DMS114 treated with DMSO at 0.1 percent for 48 hours (cell line): ENCODE results near the gene WIZ.

Source experiments
- DNase-seq: peaks from one replicate; lab custom pipeline; 2025; ENCODE audit not compliant: unreplicated experiment; lab: John Stamatoyannopoulos, UW

The WIZ gene

GRCh38 chr19:15466851-15467733, 17.3 kb upstream of the WIZ start:
- no peak for DNase-seq

DNA sequence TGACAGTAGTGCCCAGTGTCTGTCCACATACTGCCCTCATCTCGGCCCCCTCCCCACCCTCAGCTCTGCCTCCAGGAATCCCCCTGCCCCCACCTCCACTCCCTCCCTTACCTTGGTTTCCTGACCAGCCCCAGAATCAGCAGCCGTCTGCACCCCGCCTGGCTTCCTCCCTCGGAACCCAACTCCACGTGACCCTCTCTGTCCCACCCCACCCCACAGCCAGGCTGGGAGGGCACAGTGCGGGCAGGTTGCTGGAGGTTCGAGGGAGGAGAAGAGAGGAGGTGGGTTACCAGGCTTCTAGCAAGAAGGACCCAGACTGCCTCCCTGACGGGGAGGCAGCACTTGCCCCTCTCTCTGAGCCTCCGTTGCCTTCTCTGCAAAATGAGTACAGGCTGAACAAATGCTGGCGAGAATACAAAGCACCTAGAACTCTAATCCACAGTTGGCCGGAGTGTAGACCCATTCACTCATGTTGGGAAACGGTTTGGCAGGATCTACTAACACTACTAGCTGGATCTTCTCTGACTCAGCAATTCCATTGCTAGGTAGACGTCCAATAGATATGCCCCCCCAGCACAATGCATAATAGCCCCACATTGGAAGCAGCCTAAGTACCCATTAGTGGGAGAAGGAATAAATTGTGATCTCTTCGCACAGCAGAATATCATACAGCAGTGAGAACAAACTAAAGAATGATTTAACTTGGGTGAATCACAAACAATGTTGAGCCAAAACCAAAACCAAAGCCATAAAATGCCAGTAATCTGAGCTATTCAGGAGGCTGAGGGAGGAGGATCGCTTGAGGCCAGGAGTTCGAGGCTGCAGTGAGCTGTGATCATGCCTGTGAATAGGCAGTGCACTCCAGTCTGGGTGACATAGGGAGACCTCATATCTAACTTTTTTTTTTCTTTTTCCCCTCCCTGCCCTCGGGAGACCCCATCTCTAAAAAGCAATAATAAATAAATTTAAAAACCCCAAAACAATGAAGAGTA, 14.9 kb upstream of the WIZ start, which contains the start of gene RASAL3:
TSS of gene RASAL3 (minus strand) at position 151 of the 992 bp plus-strand sequence. CDS start 186 bp downstream, outside the sequence.
- no peak for DNase-seq

- DNase-seq, result no peak
These were observed 14.2 kb upstream of the WIZ start for GRCh38 chr19:15463861-15464371.

GRCh38 chr19:15461694-15462093, 11.9 kb upstream of the WIZ start:
- DNase-seq, result no peak

GRCh38 chr19:15457701-15458484, 8.1 kb upstream of the WIZ start:
- DNase-seq, result no peak

- no peak for DNase-seq
These were observed 7.3 kb upstream of the WIZ start for GRCh38 chr19:15456871-15457700.

DNA sequence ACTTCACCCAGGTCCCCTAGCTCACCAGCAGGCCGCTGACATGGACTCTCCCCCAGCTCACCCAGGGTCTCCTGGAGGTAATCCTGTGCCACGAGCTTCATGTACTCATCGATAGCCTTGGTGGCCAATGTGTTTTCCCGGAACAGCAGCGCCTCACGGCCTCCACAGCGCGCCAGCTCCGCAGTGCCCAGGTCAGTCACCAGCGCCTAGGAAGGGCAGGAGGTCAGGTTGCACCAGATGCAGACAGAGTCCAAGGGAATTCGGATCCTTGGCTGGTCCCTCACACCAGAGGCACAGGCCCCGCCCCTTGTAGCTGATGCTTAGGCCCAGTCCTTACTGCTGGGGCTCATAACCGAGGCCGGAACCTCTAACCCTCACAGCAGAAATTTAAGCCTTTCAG, 6.7 kb upstream of the WIZ start:
- DNase-seq, result no peak

GRCh38 chr19:15455996-15456395, 6.2 kb upstream of the WIZ start:
- no peak for DNase-seq

DNA sequence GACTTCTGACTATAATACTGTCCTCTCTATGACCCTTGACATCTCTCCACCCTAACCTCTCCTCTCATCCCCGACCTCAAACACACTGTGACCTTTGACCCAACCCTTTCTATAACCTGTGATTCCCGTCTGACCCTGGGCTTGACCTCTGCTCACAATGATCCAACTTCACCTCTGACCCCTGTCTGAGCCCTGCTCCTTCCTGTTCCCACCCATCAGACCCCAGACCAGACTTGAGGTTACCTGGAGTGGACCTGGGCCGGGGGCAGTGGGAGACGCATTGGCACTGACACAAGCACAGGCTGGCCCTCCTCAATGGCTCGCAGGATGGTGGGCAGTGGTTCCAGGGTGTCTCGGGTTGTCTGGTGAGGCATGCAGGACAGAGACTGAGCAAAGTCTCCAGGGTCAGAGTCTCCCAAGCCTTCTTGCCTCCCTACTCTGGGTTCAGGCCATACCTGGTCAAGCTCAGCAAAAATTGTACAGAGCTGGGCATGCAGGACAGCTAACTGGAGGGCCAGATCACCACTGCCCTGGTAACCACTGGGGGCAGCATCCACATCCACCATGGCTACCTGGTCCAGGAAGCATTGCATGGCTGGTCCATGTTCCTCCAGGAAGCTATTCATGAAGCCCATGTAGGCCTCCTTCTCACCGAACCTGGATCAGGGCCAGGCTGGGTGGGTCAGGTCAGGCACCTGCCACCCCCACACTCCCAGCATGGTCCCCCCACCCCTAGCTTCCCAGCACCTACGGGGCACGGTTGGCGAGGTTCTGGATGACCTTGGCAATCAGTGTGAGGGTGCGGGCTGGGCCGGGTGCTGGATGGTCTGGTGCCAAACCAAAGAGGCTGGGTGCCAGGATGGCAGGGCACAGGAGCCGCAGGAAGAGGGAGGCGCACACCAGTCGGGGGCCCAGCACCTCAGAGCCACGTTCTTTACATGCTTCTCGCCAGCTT, 4.4 kb upstream of the WIZ start:
- no peak for DNase-seq

DNA sequence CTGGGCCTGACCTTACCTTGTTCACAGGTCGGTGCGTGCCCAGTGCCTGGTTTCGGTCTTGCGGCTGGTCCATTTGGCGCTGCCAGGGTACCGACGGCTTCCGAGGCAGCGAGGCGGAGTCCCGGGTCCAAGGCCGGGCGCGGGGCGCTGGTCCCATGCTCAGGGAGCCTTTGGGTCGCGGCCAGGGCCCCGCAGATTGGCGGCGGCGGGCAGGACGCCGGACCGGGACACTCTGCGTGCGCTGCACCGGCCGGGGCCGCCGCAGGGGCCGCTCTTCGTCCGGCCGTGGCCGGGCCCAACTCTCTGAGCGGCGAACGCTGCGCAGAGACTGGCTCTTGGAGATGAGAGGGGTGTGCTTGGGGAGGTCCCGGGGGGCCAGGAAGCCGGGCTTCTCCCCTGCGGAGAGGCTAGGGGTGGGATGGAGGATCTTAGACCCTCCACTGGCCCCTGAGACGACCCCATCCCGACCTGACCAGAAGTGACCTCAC, 3.4 kb upstream of the WIZ start:
- no peak for DNase-seq

GRCh38 chr19:15452111-15453047, 2.6 kb upstream of the WIZ start:
- peak; percentile 40 for DNase-seq

- DNase-seq, result no peak
These were observed 753 bp upstream of the WIZ start for GRCh38 chr19:15450528-15450890.

DNA sequence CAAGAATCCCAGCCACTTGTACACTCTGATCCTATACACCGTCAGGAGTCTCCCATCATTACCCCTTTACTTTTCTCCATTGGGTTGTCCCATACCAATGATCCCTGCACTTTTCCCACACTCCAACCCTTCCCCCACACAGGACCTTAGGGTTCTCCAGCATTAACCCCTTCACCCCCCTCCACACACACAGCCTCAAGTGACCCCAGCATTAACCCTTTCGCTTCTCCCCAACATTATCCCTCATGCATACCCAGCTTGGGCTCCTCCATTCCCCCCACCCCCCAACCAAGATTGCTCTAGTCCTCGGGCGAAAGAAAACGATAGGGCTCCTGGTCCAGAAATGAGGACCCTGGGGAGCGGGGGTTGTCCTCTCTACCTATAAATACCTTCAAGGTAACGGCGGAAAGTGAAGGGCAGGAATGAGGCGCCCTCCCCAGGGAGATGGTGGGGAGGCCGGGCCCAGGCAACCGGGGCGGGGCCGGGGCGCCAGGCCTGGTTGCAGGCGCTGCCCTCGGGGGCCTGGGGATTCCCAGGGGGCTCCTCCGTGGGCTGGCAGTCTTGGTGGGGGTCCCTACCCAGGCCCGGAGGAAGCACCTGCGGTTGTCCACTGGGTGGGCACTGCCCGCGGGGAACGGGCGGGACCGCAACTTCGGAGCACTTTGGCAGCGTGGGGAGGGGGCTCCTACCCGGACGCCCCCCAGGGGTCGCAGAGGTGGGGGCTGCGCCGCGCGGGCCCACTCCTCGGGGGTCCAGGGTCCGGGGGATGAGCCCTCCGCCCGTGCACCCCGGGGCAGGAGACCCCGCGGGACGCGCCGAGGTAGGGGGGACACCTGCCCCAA, 757 bp downstream of the WIZ start:
- no peak for DNase-seq

DNA sequence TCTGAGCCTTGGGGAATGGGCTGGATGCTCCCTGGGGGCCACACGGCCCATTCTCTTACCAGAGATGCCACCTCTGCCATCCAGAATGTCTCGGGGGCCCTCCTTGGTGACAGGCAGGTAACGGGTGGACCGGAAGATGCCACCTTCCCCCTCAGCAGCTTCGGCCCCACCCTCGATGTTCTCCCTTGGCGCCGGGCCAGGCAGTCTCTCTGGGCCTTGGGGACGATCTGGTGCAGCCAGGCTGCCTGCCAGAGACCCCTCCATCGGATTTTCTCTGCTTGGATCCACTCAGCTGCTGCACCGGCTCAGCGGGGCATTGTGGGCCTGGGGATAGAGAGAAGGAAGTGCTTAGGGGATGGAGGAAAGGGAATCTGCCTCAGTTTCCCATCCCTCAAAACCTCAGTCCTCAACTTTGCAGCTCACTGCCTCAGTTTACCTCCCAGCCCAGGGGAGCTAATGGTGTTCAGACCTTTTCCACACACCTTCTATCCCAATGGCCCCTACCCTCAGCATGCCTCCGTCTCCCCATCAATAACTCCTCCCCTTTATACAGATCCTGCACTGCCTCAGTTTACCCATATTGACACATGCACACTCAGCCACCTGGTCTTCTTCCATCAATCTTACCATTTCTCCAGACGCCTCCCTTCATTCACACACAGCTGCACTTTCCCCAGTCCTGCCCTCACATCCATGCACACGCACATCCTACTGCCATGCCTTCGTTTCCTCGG, 1.5 kb downstream of the WIZ start:
- DNase-seq, result peak; percentile 35

GRCh38 chr19:15447057-15447456, 2.7 kb downstream of the WIZ start:
- DNase-seq, result no peak

DNA sequence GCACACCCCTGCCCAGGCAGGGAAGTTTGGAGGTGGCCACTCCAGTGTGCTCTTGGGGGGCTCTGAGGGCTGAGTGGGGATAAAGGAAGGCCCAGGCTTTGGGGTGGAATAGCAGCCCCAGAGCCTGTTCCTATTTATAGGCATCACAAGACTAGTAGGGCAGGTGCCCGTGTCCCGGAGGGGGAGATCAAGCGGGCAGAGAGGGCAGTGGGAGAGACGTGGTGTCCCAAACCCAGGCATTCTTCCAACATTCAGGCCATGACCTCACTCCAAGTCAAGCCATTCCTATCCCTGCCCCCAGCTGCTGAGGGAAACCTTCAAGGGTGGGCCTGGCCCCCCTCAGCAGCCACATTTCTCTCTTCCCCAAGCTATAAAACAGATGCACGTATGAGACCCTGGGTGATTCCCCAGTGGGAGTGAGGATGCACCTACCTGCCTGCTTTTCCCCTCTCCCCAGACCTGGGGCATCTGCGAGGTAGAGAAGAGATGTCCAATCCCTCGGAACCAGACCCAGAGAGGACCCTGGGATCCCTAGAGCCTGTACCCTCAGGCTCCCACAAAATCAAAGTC, 3.9 kb downstream of the WIZ start:
- no peak for DNase-seq
